ENCODE results near the gene SF3A1.
A peak's percentile ranks its signal among the peaks of the same experiment; 100 is the strongest.

Gene SF3A1

DNA sequence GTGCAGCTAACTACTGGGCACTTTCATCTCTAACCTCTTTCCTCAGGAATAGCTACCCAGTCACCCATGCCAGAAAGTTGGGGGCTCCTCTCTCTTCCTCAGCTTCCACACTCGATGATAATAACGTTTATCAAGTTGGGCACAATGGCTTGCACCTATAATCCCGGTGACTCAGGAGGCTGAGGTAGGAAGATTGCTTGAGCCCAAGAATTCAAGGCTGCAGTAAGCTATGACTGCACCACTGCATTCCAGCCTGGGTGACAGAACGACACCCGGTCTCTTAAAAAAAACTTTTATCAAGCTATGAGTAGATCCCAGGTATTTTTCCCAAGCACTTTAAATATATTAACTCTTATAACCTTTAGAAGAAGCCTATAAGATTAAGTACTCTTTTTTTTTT is 2.0 kb downstream of the SF3A1 start:
- H3K4me3 ChIP-seq (IDR thresholded peaks at IDR 0.05; ENCODE audit: insufficient read depth, low read depth, low read length), result no peak overlapping the region
- no peak overlapping the region for H3K9ac ChIP-seq
- H3K27ac ChIP-seq, result no peak overlapping the region
- H3K4me2 ChIP-seq, result peak overlapping the region; percentile 68; the same call in 1 of the 2 replicates
- no peaks in the 10 kb centered on the region for H4K20me1 ChIP-seq (ENCODE audit: insufficient read depth)
- TF ChIP-seq, protein P1, sequence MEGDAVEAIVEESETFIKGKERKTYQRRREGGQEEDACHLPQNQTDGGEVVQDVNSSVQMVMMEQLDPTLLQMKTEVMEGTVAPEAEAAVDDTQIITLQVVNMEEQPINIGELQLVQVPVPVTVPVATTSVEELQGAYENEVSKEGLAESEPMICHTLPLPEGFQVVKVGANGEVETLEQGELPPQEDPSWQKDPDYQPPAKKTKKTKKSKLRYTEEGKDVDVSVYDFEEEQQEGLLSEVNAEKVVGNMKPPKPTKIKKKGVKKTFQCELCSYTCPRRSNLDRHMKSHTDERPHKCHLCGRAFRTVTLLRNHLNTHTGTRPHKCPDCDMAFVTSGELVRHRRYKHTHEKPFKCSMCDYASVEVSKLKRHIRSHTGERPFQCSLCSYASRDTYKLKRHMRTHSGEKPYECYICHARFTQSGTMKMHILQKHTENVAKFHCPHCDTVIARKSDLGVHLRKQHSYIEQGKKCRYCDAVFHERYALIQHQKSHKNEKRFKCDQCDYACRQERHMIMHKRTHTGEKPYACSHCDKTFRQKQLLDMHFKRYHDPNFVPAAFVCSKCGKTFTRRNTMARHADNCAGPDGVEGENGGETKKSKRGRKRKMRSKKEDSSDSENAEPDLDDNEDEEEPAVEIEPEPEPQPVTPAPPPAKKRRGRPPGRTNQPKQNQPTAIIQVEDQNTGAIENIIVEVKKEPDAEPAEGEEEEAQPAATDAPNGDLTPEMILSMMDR (conservative IDR thresholded peaks at IDR 0.05; ENCODE audit: low read depth, low read length), result no peak
- no peaks in the 10 kb centered on the region for H3K27me3 ChIP-seq (ENCODE audit: insufficient read depth, low read depth)
- H3K36me3 ChIP-seq (ENCODE audit: insufficient read depth), result no peaks in the 10 kb centered on the region
- peaks cover 22% of the 10 kb centered on the region for H3K4me1 ChIP-seq (ENCODE audit: low read depth, poor library complexity, severe bottlenecking)
- no peak overlapping the region for H2AFZ ChIP-seq (ENCODE audit: low read depth)
- peaks cover 45% of the 10 kb centered on the region for H3K79me2 ChIP-seq (ENCODE audit: insufficient read depth, low read depth)

- H3K27ac ChIP-seq, result no peak overlapping the region
- H4K20me1 ChIP-seq (ENCODE audit: insufficient read depth), result no peaks in the 10 kb centered on the region
Measured at GRCh38 chr22:30351226-30351625, 5.5 kb downstream of the SF3A1 start.

GRCh38 chr22:30348809-30349208 is 7.9 kb downstream of the SF3A1 start:
- Histone ChIP-seq H3K27me3 (ENCODE audit: insufficient read depth, low read depth) (no peaks in the 10 kb centered on the region), H3K4me1 (ENCODE audit: low read depth, poor library complexity, severe bottlenecking) (peaks cover 8% of the 10 kb centered on the region), H3K4me2 (no peak overlapping the region), H2AFZ (ENCODE audit: low read depth) (no peak overlapping the region), H3K36me3 (ENCODE audit: insufficient read depth) (peaks cover 8% of the 10 kb centered on the region; the same call in 1 of the 2 replicates), H3K4me3 (IDR thresholded peaks at IDR 0.05; ENCODE audit: insufficient read depth, low read depth, low read length) (no peak overlapping the region), H3K27ac (no peak overlapping the region), H4K20me1 (ENCODE audit: insufficient read depth) (no peaks in the 10 kb centered on the region), H3K9ac (no peak overlapping the region), H3K79me2 (ENCODE audit: insufficient read depth, low read depth) (peaks cover 32% of the 10 kb centered on the region)
- TF ChIP-seq, protein P1 (conservative IDR thresholded peaks at IDR 0.05; ENCODE audit: low read depth, low read length), result no peak

More at GRCh38 chr22:30351226-30351625, 5.5 kb downstream of the SF3A1 start:
- Histone ChIP-seq H3K4me1 (ENCODE audit: low read depth, poor library complexity, severe bottlenecking) (peaks cover 24% of the 10 kb centered on the region), H3K27me3 (ENCODE audit: insufficient read depth, low read depth) (no peaks in the 10 kb centered on the region), H2AFZ (ENCODE audit: low read depth) (no peak overlapping the region), H3K36me3 (ENCODE audit: insufficient read depth) (no peaks in the 10 kb centered on the region), H3K4me3 (IDR thresholded peaks at IDR 0.05; ENCODE audit: insufficient read depth, low read depth, low read length) (no peak overlapping the region), H3K9ac (no peak overlapping the region), H3K79me2 (ENCODE audit: insufficient read depth, low read depth) (peaks cover 56% of the 10 kb centered on the region), H3K4me2 (no peak overlapping the region)
- TF ChIP-seq, protein P1 (conservative IDR thresholded peaks at IDR 0.05; ENCODE audit: low read depth, low read length), result no peak

- Histone ChIP-seq H3K9ac (no peak overlapping the region), H3K4me1 (ENCODE audit: low read depth, poor library complexity, severe bottlenecking) (peaks cover 8% of the 10 kb centered on the region), H4K20me1 (ENCODE audit: insufficient read depth) (no peaks in the 10 kb centered on the region), H3K27me3 (ENCODE audit: insufficient read depth, low read depth) (no peaks in the 10 kb centered on the region), H3K4me3 (IDR thresholded peaks at IDR 0.05; ENCODE audit: insufficient read depth, low read depth, low read length) (no peak overlapping the region), H3K4me2 (no peak overlapping the region), H3K36me3 (ENCODE audit: insufficient read depth) (peaks cover 8% of the 10 kb centered on the region; the same call in 1 of the 2 replicates), H3K27ac (no peak overlapping the region), H2AFZ (ENCODE audit: low read depth) (no peak overlapping the region), H3K79me2 (ENCODE audit: insufficient read depth, low read depth) (peaks cover 27% of the 10 kb centered on the region)
- TF ChIP-seq, protein P1 (conservative IDR thresholded peaks at IDR 0.05; ENCODE audit: low read depth, low read length), result no peak
Measured at GRCh38 chr22:30348404-30348803, 8.3 kb downstream of the SF3A1 start.

Measured in KMS-11 (cell line).